GM19240 (cell line): ENCODE results near the gene CDH23.

Source experiments
- DNase-seq: peaks from one replicate; pipeline ENCODE4 v3.0.0; 2011; ENCODE audit warnings: low spot score; ENCODE audit not compliant: insufficient read length

CDH23 gene

DNA sequence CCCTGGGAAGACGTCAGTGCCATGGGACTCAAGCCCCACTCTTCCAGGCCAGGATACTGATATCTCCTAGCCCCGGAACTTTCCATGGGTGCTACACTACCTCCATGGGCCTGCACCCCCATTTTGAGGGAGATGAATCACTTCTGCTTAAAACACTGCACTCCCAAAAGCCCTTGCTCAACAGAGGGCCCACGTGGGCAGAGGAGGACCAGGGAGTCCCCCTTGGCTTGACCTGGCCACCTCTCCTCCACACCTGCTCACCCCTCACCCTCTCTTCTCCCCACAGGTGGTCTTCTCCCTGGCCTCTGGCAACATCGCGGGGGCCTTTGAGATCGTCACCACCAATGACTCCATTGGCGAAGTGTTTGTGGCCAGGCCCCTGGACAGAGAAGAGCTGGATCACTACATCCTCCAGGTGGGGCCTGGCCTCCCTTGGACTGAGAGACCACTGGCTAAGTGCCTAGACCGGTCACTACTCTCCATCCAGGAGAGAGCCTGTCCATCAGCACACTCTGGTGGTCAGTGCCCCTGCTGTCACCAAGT, 342.7 kb downstream of the CDH23 start:
- DNase-seq: no peak

GRCh38 chr10:71740069-71740653, 343.4 kb downstream of the CDH23 start:
- no peak for DNase-seq

DNA sequence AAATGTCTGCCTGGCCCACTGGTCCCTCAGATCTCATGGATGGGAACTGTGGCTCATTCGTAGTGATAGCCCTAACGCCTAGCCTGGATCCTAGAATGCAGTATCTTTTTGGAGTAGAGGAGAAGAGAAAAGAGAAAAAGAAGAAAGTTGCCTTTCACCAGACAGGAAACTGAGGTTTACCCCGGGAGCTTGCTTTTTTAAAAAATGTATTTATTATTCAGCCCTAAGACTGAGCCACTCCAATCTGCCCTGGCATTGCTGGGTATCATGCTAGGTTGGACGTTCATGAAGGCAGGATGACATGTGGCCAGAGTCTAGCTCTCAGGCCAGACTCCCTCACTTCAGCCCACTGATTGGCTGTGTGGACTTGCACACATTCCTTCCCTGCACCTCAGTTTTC, 344.3 kb downstream of the CDH23 start:
- no peak for DNase-seq

- DNase-seq: no peak
These were observed 345.0 kb downstream of the CDH23 start for GRCh38 chr10:71741671-71742070.

DNA sequence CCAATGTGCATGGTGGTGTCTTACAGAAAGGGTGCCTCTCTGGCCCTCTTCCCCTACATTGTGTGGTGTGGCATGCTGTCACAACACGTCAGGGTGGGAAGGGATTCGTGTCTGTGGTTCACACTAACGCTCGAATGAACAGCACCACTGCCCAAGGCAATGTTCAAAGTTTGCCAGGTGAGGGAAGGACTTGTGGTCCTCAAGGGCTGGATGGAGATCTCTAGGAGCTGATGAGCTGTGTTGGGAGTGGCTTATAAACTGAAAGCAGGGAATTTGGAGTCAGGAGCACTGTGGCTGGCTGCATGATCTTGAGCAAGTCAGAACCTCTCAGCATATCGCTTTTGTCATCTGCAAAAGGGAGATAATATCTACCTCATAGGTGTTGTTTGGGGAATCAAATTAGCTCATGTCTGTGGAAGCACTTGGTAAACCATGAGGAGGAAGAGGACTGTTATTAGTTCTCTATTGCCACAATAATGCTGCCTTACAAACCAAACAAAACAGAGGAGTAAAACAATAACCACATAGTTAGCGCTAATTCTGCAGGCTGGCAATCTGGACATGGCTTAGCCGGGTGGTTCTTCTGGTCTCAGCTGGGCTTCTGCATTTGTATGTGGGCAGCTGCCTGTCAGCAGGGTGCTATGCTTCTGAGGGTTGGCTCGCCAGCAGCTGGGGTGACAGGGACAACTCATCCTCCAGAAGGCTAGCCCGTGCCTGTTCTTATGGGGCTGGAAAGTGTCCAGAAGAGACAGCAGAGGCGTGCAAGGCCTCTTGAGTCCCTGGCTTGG, 345.8 kb downstream of the CDH23 start:
- DNase-seq: no peak

DNA sequence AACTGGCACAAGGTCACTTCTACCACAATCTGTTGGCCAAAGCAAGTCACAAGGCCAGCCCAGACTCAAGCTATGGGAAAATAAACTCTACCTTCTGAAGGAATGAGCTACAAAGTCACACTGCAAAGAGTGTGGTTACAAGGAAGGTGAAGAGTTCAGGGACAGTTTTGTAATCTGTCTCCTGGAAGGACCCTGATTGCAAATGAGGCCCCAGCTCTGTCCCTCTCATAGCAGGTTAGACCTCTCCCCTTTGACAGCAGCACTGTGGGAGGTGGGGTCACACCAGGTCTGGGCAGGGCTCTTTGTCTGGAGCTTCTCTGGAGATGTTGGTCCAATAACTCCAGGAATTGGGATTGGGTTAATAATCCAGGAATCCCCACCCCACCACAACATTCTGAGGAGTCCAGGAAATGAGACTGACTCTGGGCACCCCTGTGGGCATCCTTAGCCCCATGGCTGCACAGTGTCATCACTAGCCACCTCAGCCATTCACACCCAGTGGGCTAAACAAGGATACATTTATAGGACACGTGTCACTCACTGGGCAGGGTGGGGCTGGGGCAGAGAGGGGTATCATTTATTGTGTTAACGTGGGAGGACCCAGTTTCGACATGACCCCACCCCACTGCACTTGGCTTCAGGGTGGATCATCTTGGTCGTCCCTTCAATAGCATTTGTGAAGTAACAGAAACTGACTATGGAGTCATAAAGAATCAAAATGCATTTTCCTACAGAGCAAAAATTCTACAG, 346.5 kb downstream of the CDH23 start:
- no peak for DNase-seq

DNA sequence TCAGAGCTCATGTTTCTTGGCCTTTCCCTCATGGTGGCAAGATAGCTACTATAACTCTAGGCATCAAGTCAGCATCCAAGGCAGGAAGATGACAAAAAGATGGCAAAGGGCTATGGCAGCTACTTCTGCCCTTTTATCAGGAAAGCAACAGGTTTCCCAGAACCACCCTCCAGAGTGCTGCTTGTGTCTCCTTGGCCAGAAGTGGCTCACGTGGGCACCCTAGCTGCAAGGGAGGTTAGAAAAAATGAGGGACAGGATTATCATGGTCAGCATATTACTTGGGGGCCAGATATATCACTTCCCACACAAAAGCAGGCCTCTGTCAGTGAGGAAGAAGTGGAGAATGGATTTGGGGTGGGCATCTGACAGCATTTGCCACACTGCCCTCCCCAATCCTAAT, 347.1 kb downstream of the CDH23 start:
- no peak for DNase-seq

- DNase-seq: no peak
These were observed 348.4 kb downstream of the CDH23 start for GRCh38 chr10:71744897-71745663.

GRCh38 chr10:71745664-71746250, 349.0 kb downstream of the CDH23 start:
- DNase-seq: no peak

GRCh38 chr10:71746344-71747037, 349.8 kb downstream of the CDH23 start:
- DNase-seq: no peak

DNA sequence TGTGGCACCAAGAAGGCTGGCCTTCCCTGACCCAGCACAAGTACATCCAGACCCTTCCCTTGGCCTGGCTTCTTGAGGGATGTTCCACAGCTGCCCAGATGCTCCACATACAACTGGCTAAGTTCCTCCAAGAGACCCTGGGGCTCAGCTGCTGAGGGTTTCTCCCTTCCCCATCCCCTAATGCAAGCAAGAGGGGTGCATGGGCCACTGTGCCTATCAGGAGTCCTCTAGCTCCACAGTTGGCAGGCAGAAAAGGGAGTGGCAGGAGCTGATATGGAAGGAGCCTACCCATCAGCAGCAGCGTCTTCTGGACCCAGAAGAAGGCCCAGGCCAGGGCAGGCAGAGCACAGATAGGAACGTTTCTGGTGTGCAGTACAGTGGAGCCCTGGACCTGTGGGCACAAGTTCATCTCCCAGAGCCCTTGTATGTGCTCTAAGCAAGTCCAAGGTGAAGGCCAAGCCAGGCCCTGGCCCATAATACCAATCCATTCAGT, 350.4 kb downstream of the CDH23 start:
- no peak for DNase-seq

- DNase-seq: no peak
These were observed 351.1 kb downstream of the CDH23 start for GRCh38 chr10:71747551-71748523.

- peak; percentile 52 for DNase-seq
These were observed 352.0 kb downstream of the CDH23 start for GRCh38 chr10:71748671-71749191.

DNA sequence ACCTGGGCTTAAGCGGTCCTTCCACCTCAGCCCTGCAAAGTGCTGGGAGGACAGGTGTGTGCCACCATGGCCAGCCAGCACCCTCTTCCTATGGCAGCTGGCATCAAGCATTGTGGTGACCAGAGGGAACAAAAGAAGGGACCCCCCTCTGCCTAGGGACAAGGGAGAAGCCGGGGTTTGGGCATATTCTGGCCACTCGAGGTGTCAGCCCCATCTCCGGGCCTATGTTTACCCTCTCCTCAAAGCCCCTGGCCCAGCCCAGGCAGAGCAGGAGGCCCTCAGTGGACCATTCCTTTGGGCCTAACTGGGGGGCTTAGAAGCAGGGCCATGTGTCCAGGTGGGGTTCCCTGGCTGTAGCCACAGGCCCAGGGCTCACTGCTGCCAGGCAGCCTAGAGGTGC, 352.7 kb downstream of the CDH23 start:
- no peak for DNase-seq

DNA sequence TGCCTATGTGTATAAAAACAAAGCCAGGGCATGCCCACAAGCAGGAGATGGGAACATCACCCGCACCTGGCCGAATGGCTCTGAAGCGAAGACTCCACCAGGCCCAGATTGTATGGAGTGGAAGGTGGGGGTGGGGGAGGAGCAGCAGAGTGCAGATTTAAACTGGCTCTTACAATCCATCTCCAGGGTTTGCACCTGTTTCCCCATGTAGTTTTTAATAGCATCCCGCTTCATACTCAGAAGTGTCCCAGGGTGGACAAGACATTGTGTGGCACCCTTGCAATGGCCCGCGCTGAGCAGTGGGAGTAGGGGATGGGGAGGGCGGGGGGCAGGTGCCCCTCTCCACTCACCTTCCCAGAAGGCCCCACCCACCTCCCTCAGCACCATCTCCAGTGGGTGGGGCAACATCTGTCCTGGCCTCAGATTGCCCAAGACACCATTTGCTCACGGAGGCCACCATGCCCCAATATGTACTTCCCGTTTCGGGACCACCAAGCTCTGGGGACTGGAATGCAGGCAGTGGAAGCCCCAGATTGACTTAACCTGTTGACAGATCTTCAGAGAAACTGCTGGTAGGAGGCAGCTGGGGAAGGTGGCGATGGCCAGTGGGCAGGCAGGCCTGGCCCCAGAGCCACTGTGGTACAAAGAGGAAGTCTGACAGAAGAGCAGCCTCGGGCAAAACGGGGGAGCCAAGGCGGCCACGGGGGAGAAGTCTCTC, 353.6 kb downstream of the CDH23 start:
- no peak for DNase-seq

DNA sequence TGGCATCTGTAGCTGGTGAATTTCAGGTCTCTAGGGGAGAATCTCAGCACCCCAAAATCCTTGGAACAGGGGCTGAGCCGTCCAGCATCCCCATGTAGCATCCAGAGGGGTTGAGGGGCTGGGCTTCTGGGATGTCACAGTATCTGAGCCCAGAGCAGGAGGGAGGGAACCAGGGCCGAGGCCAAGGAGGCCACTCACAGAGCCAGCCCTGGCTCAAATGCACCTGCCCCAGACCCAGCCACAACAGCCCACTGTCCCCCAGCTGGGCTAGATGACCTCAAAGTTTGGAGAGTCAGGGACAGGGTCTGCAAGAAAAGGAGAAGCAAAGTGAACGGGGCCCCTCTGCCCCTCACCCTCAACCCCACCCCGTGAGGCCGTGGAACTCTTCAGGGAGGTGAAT, 354.3 kb downstream of the CDH23 start:
- DNase-seq: no peak

GRCh38 chr10:71751515-71752224, 354.9 kb downstream of the CDH23 start:
- DNase-seq: no peak
